Measurements from ENCODE around the gene SPDL1.

- TF ChIP-seq, protein P1, sequence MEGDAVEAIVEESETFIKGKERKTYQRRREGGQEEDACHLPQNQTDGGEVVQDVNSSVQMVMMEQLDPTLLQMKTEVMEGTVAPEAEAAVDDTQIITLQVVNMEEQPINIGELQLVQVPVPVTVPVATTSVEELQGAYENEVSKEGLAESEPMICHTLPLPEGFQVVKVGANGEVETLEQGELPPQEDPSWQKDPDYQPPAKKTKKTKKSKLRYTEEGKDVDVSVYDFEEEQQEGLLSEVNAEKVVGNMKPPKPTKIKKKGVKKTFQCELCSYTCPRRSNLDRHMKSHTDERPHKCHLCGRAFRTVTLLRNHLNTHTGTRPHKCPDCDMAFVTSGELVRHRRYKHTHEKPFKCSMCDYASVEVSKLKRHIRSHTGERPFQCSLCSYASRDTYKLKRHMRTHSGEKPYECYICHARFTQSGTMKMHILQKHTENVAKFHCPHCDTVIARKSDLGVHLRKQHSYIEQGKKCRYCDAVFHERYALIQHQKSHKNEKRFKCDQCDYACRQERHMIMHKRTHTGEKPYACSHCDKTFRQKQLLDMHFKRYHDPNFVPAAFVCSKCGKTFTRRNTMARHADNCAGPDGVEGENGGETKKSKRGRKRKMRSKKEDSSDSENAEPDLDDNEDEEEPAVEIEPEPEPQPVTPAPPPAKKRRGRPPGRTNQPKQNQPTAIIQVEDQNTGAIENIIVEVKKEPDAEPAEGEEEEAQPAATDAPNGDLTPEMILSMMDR (IDR thresholded peaks at IDR 0.05; ENCODE audit: poor library complexity): no peak
- TF ChIP-seq EZH2 (IDR thresholded peaks at IDR 0.05; ENCODE audit: borderline replicate concordance) (no peak), EZH2phosphoT487 (IDR thresholded peaks at IDR 0.05; ENCODE audit: low read depth, severe bottlenecking, unreplicated experiment) (no peak)
These were observed 39.2 kb upstream of the SPDL1 start for GRCh38 chr5:169544264-169544950.

All from hepatocyte (in vitro differentiated cells).